Liver (tissue), 3 donors: ENCODE data around the gene ALCAM.

Experiments used
- ATF3 ChIP-seq: IDR thresholded peaks from 2 replicates; pipeline ENCODE4 v1.6.1; 2016; ENCODE audit warnings: antibody characterized with exemption
- CTCF ChIP-seq: fragments of 150-350 bp; IDR thresholded peaks from 2 replicates; pipeline ENCODE4 v1.5.1; 2017; ENCODE audit warnings: improper control_type of control experiment, low read depth, low read length; ENCODE audit not compliant: missing input control
- EGR1 ChIP-seq, 2 donors: IDR thresholded peaks; 2 replicates each; pipeline ENCODE4 v1.6.1; 2016 to 2018; ENCODE audit warnings: antibody characterized with exemption in 2 of 2, low read depth in 2 of 2
- HNF4G ChIP-seq: IDR thresholded peaks from 2 replicates; pipeline ENCODE4 v1.6.1; 2016; ENCODE audit warnings: antibody characterized with exemption
- JUND ChIP-seq, 2 donors: IDR thresholded peaks; 2 replicates each; pipeline ENCODE4 v1.6.1; 2016; ENCODE audit warnings: antibody characterized with exemption in 2 of 2
- RAD21 ChIP-seq, 2 donors: IDR thresholded peaks; 2 replicates each; pipeline ENCODE4 v1.6.1; 2016; ENCODE audit warnings: antibody characterized with exemption in 2 of 2, mild to moderate bottlenecking in 2 of 2
- REST ChIP-seq: IDR thresholded peaks from 2 replicates; pipeline ENCODE4 v1.6.1; 2016; ENCODE audit warnings: antibody characterized with exemption, mild to moderate bottlenecking
- SP1 ChIP-seq: IDR thresholded peaks from 2 replicates; pipeline ENCODE4 v1.6.1; 2018; ENCODE audit warnings: antibody characterized with exemption, mild to moderate bottlenecking
- TAF1 ChIP-seq: conservative IDR thresholded peaks from 2 replicates; pipeline ENCODE4 v1.6.1; 2016; ENCODE audit warnings: antibody characterized with exemption, mild to moderate bottlenecking
- ZBTB33 ChIP-seq: IDR thresholded peaks from 2 replicates; pipeline ENCODE4 v1.6.1; 2016; ENCODE audit warnings: antibody characterized with exemption
- donor health status: healthy.
- donor health status: healthy.

GRCh38 chr3:105399062-105399461 is 32.4 kb downstream of the ALCAM start:
- TF ChIP-seq CTCF (no peak), ZBTB33 (no peak), REST (no peak), EGR1 (IDR thresholded peaks at IDR 0.05; ENCODE audit: low read depth in 2 of 2) (no peak), JUND (IDR thresholded peaks at IDR 0.05) (no peak), SP1 (no peak), HNF4G (no peak), RAD21 (IDR thresholded peaks at IDR 0.05) (no peak), TAF1 (no peak), ATF3 (no peak)
